ENCODE measurements around the gene EFNA5. TPM values are rescaled to one million over a fixed set of nuclear protein-coding genes. Genes with fewer than 3 reads are reported as not detected.

EFNA5 gene
- total RNA-seq, 4 donors from 2014 or later: 2.8 to 5.7 (median 3.7) TPM

- DNase-seq (ENCODE audit: extremely low spot score): no peak
- no peaks in the 10 kb centered on the region for H3K4me1 ChIP-seq
- no peaks in the 10 kb centered on the region for H3K9me3 ChIP-seq
- H3K4me3 ChIP-seq: no peak overlapping the region
- TF ChIP-seq EP300 (IDR thresholded peaks at IDR 0.05) (no peak), POLR2A (IDR thresholded peaks at IDR 0.05; ENCODE audit: low read depth) (no peak), CTCF (IDR thresholded peaks at IDR 0.05) (no peak), POLR2AphosphoS5 (IDR thresholded peaks at IDR 0.05) (no peak)
- intact Hi-C loops (cut with DNase I): no loop called here
- H3K36me3 ChIP-seq: no peaks in the 10 kb centered on the region
- H3K27ac ChIP-seq (replicated peaks in 1 of 4): no peak overlapping the region
- no peaks in the 10 kb centered on the region for H3K27me3 ChIP-seq
- WGBS: 87% methylated on average over 3 of the region's 3 CpGs
Observed at GRCh38 chr5:107451028-107451427, 219.7 kb downstream of the EFNA5 start.

DNA sequence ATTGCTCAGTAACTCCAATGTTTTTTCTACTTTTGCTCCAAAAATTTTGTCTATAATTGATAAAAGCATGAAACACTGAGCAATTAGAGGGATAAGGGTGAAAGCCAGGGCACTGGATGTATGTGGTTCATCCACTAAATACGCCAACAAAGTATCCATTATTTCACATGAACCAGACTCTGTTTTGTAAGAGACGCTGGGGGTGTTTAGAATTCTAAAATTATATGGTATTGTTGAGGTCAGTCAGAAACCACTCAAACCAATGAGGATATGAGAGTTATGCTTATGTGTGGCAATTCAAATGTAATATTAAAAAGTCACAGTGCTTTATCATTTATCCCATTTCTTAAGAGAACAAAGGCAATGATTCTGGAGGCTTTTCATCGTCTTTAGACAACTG lies 220.2 kb downstream of the EFNA5 start:
- TF ChIP-seq EP300 (IDR thresholded peaks at IDR 0.05) (no peak), POLR2A (IDR thresholded peaks at IDR 0.05; ENCODE audit: low read depth) (no peak), POLR2AphosphoS5 (IDR thresholded peaks at IDR 0.05) (no peak), CTCF (IDR thresholded peaks at IDR 0.05) (no peak)
- Histone ChIP-seq H3K27me3 (no peaks in the 10 kb centered on the region), H3K9me3 (no peaks in the 10 kb centered on the region), H3K36me3 (no peaks in the 10 kb centered on the region), H3K4me3 (no peak overlapping the region), H3K4me1 (no peaks in the 10 kb centered on the region), H3K27ac (replicated peaks in 1 of 4) (no peak overlapping the region)
- no peak for DNase-seq (ENCODE audit: extremely low spot score)
- WGBS: 51% methylated on average over 3 of the region's 3 CpGs
- intact Hi-C loops (cut with DNase I): no loop called here

GRCh38 chr5:107449369-107449768 lies 221.4 kb downstream of the EFNA5 start:
- 85% methylated on average over 3 of the region's 3 CpGs for WGBS
- intact Hi-C loops (cut with DNase I): no loop called here
- H3K4me1 ChIP-seq: no peaks in the 10 kb centered on the region
- no peaks in the 10 kb centered on the region for H3K36me3 ChIP-seq
- no peaks in the 10 kb centered on the region for H3K27me3 ChIP-seq
- no peak overlapping the region for H3K27ac ChIP-seq (replicated peaks in 1 of 4)
- no peak overlapping the region for H3K4me3 ChIP-seq
- H3K9me3 ChIP-seq: no peaks in the 10 kb centered on the region
- no peak for DNase-seq (ENCODE audit: extremely low spot score)
- TF ChIP-seq CTCF (IDR thresholded peaks at IDR 0.05) (no peak), EP300 (IDR thresholded peaks at IDR 0.05) (no peak), POLR2A (IDR thresholded peaks at IDR 0.05; ENCODE audit: low read depth) (no peak)

- Histone ChIP-seq H3K9me3 (no peaks in the 10 kb centered on the region), H3K4me3 (no peak overlapping the region), H3K27me3 (no peaks in the 10 kb centered on the region), H3K36me3 (no peaks in the 10 kb centered on the region), H3K27ac (replicated peaks in 1 of 4) (no peak overlapping the region), H3K4me1 (peaks cover 0 to 4% (median 0%) of the 10 kb centered on the region in 4 donors)
- intact Hi-C loops (cut with DNase I): no loop called here
- 80% methylated on average over 6 of the region's 6 CpGs for WGBS
- no peak for TF ChIP-seq EP300 (IDR thresholded peaks at IDR 0.05)
- no peak for TF ChIP-seq POLR2AphosphoS5 (IDR thresholded peaks at IDR 0.05)
- no peak for DNase-seq (ENCODE audit: extremely low spot score)
Observed at GRCh38 chr5:107447587-107447986, 223.2 kb downstream of the EFNA5 start.

- WGBS: 94% methylated on average over 3 of the region's 3 CpGs
- DNase-seq (ENCODE audit: extremely low spot score): no peak
- intact Hi-C loops (cut with DNase I): no loop called here
- Histone ChIP-seq H3K27ac (replicated peaks in 1 of 4) (no peak overlapping the region), H3K4me3 (no peak overlapping the region), H3K9me3 (no peaks in the 10 kb centered on the region), H3K4me1 (peaks cover 0 to 4% (median 0%) of the 10 kb centered on the region in 4 donors), H3K36me3 (no peaks in the 10 kb centered on the region), H3K27me3 (no peaks in the 10 kb centered on the region)
- TF ChIP-seq EP300 (IDR thresholded peaks at IDR 0.05) (no peak), POLR2AphosphoS5 (IDR thresholded peaks at IDR 0.05) (no peak), POLR2A (IDR thresholded peaks at IDR 0.05; ENCODE audit: low read depth) (no peak), CTCF (IDR thresholded peaks at IDR 0.05) (no peak)
Observed at GRCh38 chr5:107446972-107447371, 223.8 kb downstream of the EFNA5 start.
